B cell (primary cell): ENCODE results near the gene IFI30.

Source experiments
- CTCF ChIP-seq: fragments of 200-600 bp; IDR thresholded peaks from one replicate; pipeline ENCODE4 v1.8.0; 2022; ENCODE audit warnings: antibody characterized with exemption, mild to moderate bottlenecking
- EZH2 ChIP-seq: IDR thresholded peaks from 2 replicates; pipeline ENCODE4 v1.6.1; 2012; ENCODE audit warnings: borderline replicate concordance, low read depth, mild to moderate bottlenecking, moderate library complexity, low read length; ENCODE audit not compliant: insufficient read depth, poor library complexity, severe bottlenecking

GRCh38 chr19:18221815-18222725 is 48.5 kb downstream of the IFI30 start:
- TF ChIP-seq CTCF, result no peak
- TF ChIP-seq EZH2, result no peak
